ENCODE results near the gene SREBF1. TPM values are rescaled to one million over a fixed set of nuclear protein-coding genes. Genes with fewer than 3 reads are reported as not detected.
A peak's percentile ranks its signal among the peaks of the same experiment; 100 is the strongest.

The SREBF1 gene
- total RNA-seq, 2 experiments from 2014 or later: 218 to 229 TPM

DNA sequence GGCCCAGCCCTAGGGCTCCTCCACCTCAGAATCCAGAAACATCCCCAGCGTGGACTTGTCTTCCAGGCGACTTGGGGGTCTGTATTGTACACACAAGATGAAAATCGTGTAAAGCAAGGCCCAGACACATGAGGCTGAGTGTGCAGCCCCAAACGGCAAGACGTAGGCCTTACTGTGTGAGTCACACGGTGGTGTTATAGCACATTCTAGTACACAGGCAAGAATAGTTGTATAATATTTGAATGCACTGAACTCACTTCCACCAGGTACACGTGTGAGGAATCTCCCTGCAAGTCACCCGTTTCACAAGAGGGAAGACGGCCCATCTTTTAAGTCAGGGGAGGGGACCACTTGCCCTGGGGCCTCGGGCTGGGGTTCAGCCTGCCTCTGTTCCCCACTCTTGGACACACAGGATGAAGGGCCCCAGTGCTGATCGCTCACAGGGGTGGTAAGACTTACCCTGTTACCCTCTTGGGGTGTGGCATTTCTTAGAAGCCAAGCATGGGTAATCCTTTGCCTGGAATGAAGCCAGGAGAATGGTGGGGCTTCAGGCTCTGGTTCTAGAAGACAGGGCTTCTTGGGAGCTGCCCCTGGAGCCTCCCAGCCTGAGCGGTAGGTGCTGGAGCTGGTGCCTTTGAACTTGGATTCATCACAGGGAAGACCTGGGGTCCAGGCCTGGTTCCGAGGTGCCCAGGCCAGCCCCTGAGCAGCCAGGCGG, 71.3 kb downstream of the SREBF1 start:
- Mint-ChIP-seq H3K27ac (peak overlapping the region; percentile 30), H3K4me3 (no peak overlapping the region), H3K9me3 (no peaks in the 10 kb centered on the region), H3K36me3 (peaks cover 3% of the 10 kb centered on the region), H3K4me1 (peaks cover 37% of the 10 kb centered on the region), H3K27me3 (no peaks in the 10 kb centered on the region)
- POLR2A ChIA-PET: no interaction called here
- no peak for ATAC-seq (ENCODE audit: low read depth)
- no peak for DNase-seq

DNA sequence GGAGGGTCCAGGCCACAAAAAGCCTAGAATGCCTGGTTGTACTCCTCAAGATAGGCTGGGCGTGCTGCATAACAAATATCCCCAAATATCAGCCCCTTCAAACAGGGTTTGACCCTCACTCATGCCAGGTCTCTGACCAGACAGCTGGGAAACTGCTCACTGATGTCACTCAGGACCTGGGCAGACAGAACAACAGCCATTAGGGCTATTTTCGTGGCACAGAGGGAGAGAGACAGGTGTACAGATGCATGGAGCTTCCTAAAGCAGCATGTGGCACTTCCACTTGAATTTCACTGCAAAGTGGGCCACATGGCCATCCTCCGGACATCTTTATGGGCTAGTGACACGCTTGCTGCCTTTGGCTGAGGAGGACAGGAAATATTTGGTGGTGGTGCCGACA, 73.1 kb downstream of the SREBF1 start:
- Mint-ChIP-seq H3K4me1 (peaks cover 39% of the 10 kb centered on the region), H3K36me3 (peaks cover 3% of the 10 kb centered on the region), H3K9me3 (no peaks in the 10 kb centered on the region), H3K4me3 (peak overlapping the region; percentile 6), H3K27ac (peak overlapping the region; percentile 31), H3K27me3 (no peaks in the 10 kb centered on the region)
- POLR2A ChIA-PET: interaction anchor here (0.8 to 2.0 kb wide), 3 partner anchors 14 to 73 kb away, joined by 3 to 8 read pairs (median 3); no protein-coding TSS in a partner anchor
- DNase-seq (no peak), ATAC-seq (ENCODE audit: low read depth) (no peak)

DNA sequence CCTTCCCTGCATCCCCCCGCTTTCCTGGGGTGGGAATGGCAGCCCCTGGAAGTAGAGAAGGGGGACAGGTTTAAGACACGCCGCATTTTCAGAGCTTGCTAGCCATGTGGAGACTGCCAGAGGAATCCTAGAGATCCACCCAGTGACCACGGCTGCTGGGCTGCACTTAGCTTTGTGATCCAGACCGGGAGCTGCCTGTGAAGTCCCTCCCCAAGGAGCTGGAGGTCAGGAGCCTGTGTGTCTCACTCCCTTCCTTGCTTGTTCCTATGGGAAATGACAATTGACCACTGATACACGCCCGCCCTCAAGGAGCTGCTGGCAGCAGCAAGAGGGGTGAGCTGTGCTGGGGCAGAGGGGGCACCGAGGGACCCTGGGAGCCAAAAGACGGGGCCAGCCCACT, 73.7 kb downstream of the SREBF1 start:
- Mint-ChIP-seq H3K27ac (peak overlapping the region; percentile 20), H3K27me3 (no peaks in the 10 kb centered on the region), H3K4me3 (no peak overlapping the region), H3K36me3 (peaks cover 3% of the 10 kb centered on the region), H3K9me3 (no peaks in the 10 kb centered on the region), H3K4me1 (peaks cover 43% of the 10 kb centered on the region)
- POLR2A ChIA-PET: interaction anchor here (0.7 to 2.0 kb wide), 4 partner anchors 8 to 73 kb away, joined by 3 to 8 read pairs (median 3); no protein-coding TSS in a partner anchor
- DNase-seq (no peak), ATAC-seq (ENCODE audit: low read depth) (no peak)

DNA sequence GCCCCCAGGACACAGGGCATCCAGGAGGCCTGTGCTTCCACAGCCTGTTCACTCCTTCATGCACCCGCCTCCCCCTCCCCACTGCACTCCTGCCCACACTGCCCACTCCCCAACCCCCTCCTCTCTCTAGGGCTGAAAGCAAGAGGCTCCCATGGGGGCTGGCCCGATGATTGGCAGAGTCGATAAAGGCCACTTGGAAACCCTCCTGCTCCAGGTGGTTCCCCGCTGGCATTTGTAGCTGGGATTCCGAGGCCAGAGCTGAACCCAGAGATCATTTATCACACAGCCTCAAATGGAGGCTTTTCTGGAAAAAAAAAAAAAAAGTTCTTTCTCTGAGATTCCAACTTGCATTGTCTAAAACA, 74.1 kb downstream of the SREBF1 start:
- no peaks in the 10 kb centered on the region for H3K9me3 Mint-ChIP-seq
- H3K4me3 Mint-ChIP-seq: no peak overlapping the region
- DNase-seq (no peak), ATAC-seq (ENCODE audit: low read depth) (no peak)
- peaks cover 3% of the 10 kb centered on the region for H3K36me3 Mint-ChIP-seq
- H3K4me1 Mint-ChIP-seq: peaks cover 46% of the 10 kb centered on the region
- no peaks in the 10 kb centered on the region for H3K27me3 Mint-ChIP-seq
- POLR2A ChIA-PET: interaction anchor here (0.7 to 2.0 kb wide), 5 partner anchors 8 to 74 kb away, joined by 3 to 8 read pairs (median 3); no protein-coding TSS in a partner anchor
- no peak overlapping the region for H3K27ac Mint-ChIP-seq

Small RNAs within 50 kb of the gene (microRNA-seq; reads per million reads assigned to microRNA genes)
- 259 reads per million, percentile 68 among the genes with 10 or more reads in this experiment for gene MIR33B
- not detected for gene MIR6777

Other genes with a start within 250 kb of the SREBF1 start
- 10 to 100 TPM; 13.1 to 13.9 TPM for gene PEMT, start 245.3 kb downstream of the SREBF1 start, total RNA-seq
- gene RAI1, start 155.5 kb downstream of the SREBF1 start, total RNA-seq: 10 to 100 TPM; 25.0 to 25.5 TPM
- 10 to 100 TPM; 32.9 to 37.0 TPM for gene TOM1L2, start 135.4 kb upstream of the SREBF1 start, total RNA-seq
- under 1 TPM; 0.67 to 0.77 TPM for gene DRC3, start 135.9 kb upstream of the SREBF1 start, total RNA-seq
- gene ATPAF2, start 202.2 kb upstream of the SREBF1 start, total RNA-seq: 10 to 100 TPM; 22.9 to 29.9 TPM
- 10 to 100 TPM in 1 of 2 experiments, 1 to 10 TPM in 1; 9.4 to 10.6 TPM for gene GID4, start 202.4 kb upstream of the SREBF1 start, total RNA-seq

All from activated naive CD8-positive, alpha-beta T cell treated with anti-CD3 and anti-CD28 coated beads, Interleukin-2, amount 10 ng/mL, durations not matched to agents 7 days and 5 days (primary cell).